HEK293T (cell line): Measurements from ENCODE around the gene ADAMTS15.

Experiments used
- ELF4 ChIP-seq: fragments of 450-650 bp; IDR thresholded peaks from 2 replicates; pipeline ENCODE4 v1.6.1; 2017; ENCODE audit warnings: antibody characterized with exemption
- FOXA1 ChIP-seq: fragments of 450-650 bp; IDR thresholded peaks from 2 replicates; pipeline ENCODE4 v1.6.1; 2016; ENCODE audit warnings: mild to moderate bottlenecking
- FOXM1 ChIP-seq: fragments of 450-650 bp; IDR thresholded peaks from 2 replicates; pipeline ENCODE4 v1.6.1; 2017; ENCODE audit warnings: mild to moderate bottlenecking, borderline replicate concordance
- NFRKB ChIP-seq: fragments of 450-650 bp; IDR thresholded peaks from 2 replicates; pipeline ENCODE4 v1.6.1; 2016; ENCODE audit warnings: mild to moderate bottlenecking, moderate library complexity
- PKNOX1 ChIP-seq: fragments of 450-650 bp; IDR thresholded peaks from 2 replicates; pipeline ENCODE4 v1.6.1; 2016
- SP1 ChIP-seq: fragments of 450-650 bp; IDR thresholded peaks from 2 replicates; pipeline ENCODE4 v1.6.1; 2017
- SUZ12 ChIP-seq: fragments of 450-650 bp; IDR thresholded peaks from 2 replicates; pipeline ENCODE4 v1.6.1; 2016; ENCODE audit warnings: mild to moderate bottlenecking
- TARDBP ChIP-seq: fragments of 450-650 bp; IDR thresholded peaks from 2 replicates; pipeline ENCODE4 v1.6.1; 2016

- no peak for TF ChIP-seq TARDBP
- no peak for TF ChIP-seq SP1
- no peak for TF ChIP-seq ELF4
- no peak for TF ChIP-seq SUZ12
- TF ChIP-seq FOXA1 = no peak
- TF ChIP-seq NFRKB = no peak
- no peak for TF ChIP-seq PKNOX1
- no peak for TF ChIP-seq FOXM1
Measured at GRCh38 chr11:130421199-130421585, 27.3 kb upstream of the ADAMTS15 start.
